Activated CD8-positive, alpha-beta memory T cell treated with anti-CD3 and anti-CD28 coated beads, Interleukin-2, amount 50 U/mL, for 1 hour (primary cell): ENCODE data around the gene TFRC.
"Not testable (repeated sequence)": the region's sequence is repeated elsewhere in the genome, so short reads cannot be mapped to it uniquely, and the experiment has no call there.

Experiments used
- DNase-seq: peaks from one replicate; pipeline ENCODE4 v3.0.0-alpha.2; 2020; ENCODE audit errors: extremely low read depth

The TFRC gene

GRCh38 chr3:196004359-196005052 is 77.4 kb downstream of the TFRC start:
- not testable (repeated sequence) for DNase-seq

DNA sequence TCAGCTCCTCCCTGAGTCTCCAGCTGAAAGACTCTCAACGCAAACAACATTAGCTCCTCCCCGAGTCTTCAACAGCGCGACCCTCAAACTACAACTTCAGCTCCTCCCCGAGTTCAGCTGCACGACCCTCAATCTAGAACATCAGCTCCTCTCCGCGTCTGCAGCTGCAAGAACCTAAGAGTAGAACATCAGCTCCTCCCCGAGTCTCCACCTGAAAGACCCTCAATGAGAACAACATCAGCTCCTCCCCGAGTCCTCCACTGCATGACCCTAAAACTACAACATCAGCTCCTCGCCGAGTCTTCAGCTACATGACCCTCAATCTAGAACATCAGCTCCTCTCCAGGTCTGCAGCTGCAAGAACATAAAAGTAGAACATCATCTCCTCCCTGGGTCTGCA is 78.3 kb downstream of the TFRC start:
- no peak for DNase-seq

DNA sequence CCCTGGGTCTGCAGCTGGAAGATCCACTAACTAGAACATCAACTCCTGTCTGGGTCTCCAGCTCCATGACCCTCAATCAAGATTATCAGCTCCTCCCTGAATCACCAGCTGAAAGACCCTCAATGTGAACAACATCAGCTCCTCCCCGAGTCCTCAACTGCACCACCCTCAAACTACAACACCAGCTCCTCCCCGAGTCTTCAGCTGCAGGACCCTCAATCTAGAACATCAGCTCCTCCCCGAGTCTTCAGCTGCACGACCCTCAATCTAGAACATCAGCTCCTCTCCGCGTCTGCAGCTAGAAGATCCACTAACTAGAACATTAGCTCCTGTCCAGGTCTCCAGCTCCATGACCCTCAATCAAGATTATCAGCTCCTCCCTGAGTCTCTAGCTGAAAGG is 79.2 kb downstream of the TFRC start:
- not testable (repeated sequence) for DNase-seq

GRCh38 chr3:196001240-196001639 is 80.7 kb downstream of the TFRC start:
- not testable (repeated sequence) for DNase-seq

GRCh38 chr3:196000360-196000950 is 81.4 kb downstream of the TFRC start:
- not testable (repeated sequence) for DNase-seq

DNA sequence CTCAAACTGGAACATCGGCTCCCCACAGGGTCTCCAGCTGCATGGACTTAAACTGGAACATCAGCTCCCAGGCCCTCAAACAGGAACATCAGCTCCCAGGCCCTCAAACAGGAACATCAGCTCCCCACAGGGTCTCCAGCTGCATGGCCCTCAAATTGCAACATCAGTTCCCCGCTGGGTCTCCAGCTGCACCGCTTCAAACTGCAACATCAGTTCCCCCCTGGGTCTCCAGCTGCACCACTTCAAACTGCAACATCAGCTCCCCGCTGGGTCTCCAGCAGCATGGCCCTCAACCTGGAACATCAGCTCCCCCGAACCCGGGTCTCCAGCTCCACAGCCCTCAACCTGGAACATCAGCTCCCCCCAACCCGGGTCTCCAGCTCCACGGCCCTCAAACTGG is 82.0 kb downstream of the TFRC start:
- no peak for DNase-seq
